ENCODE measurements around the gene ATP5F1B. TPM values are rescaled to one million over a fixed set of nuclear protein-coding genes. Genes with fewer than 3 reads are reported as not detected.

Gene ATP5F1B
- total and polyA plus RNA-seq, 2 of the 13 experiments (the other 11 are each of a cell fraction or from before 2014, with no cell fraction given) = 1,051 to 1,180 TPM

GRCh38 chr12:56688129-56688845, 42.5 kb upstream of the ATP5F1B start, which contains the start of gene PTGES3 (continued):
- TF ChIP-seq HMGXB3 (CRISPR knock-in tag; IDR thresholded peaks at IDR 0.05; ENCODE audit: borderline replicate concordance) (peak; percentile 88), ZNF775 (CRISPR knock-in tag; IDR thresholded peaks at IDR 0.05; ENCODE audit: borderline replicate concordance) (no peak), PLRG1 (conservative IDR thresholded peaks at IDR 0.05) (no peak), ZNF580 (CRISPR knock-in tag; IDR thresholded peaks at IDR 0.05; ENCODE audit: borderline replicate concordance, low read depth) (peak; percentile 77; the same call in 1 of the 2 replicates), ONECUT2 (CRISPR knock-in tag; IDR thresholded peaks at IDR 0.05) (peak; percentile 56), TAF1 (CRISPR knock-in tag; IDR thresholded peaks at IDR 0.05) (peak; percentile 88), BCL6 (CRISPR knock-in tag; IDR thresholded peaks at IDR 0.05) (peak; percentile 85), KIAA2018 (CRISPR knock-in tag; IDR thresholded peaks at IDR 0.05; ENCODE audit: borderline replicate concordance) (peak; percentile 86; the same call in 1 of the 2 replicates), SAP130 (CRISPR knock-in tag; IDR thresholded peaks at IDR 0.05; ENCODE audit: low read depth) (peak; percentile 91), ZNF101 (CRISPR knock-in tag; IDR thresholded peaks at IDR 0.05; ENCODE audit: borderline replicate concordance, low read depth) (no peak)

All from HepG2 (cell line).